RWPE2 (cell line): Measurements from ENCODE around the gene JUND.

ENCODE experiments used
- ATAC-seq: fragments of 200-7000 bp; cut with Tn5 transposase; 3 replicates; pipeline ENCODE4 v1.9.1; 2021; ENCODE audit warnings: low read depth
- DNase-seq: peaks from one replicate; pipeline ENCODE4 v3.0.0-alpha.2; 2020; ENCODE audit warnings: low spot score
- H3K27ac ChIP-seq: fragments of 450-650 bp; 2 replicates; pipeline ENCODE4 v1.5.1; 2017; ENCODE audit warnings: mild to moderate bottlenecking; ENCODE audit not compliant: poor library complexity, severe bottlenecking
- H3K27me3 ChIP-seq: fragments of 250-450 bp; sonication (Bioruptor Pico); 2 replicates; pipeline ENCODE4 v1.5.1; 2021; ENCODE audit warnings: mild to moderate bottlenecking, moderate library complexity; ENCODE audit not compliant: insufficient read depth, poor library complexity, severe bottlenecking
- H3K36me3 ChIP-seq: fragments of 250-450 bp; sonication (Bioruptor Pico); 2 replicates; pipeline ENCODE4 v1.5.1; 2020; ENCODE audit warnings: low read depth, mild to moderate bottlenecking, moderate library complexity
- H3K4me1 ChIP-seq: fragments of 250-450 bp; sonication (Bioruptor Pico); 2 replicates; pipeline ENCODE4 v1.5.1; 2021; ENCODE audit warnings: mild to moderate bottlenecking, moderate library complexity; ENCODE audit not compliant: insufficient read depth, poor library complexity, severe bottlenecking
- H3K4me3 ChIP-seq: fragments of 250-450 bp; sonication (Bioruptor Pico); 2 replicates; pipeline ENCODE4 v1.5.1; 2021; ENCODE audit warnings: mild to moderate bottlenecking, moderate library complexity; ENCODE audit not compliant: severe bottlenecking
- H3K9me3 ChIP-seq: fragments of 250-450 bp; sonication (Bioruptor Pico); 2 replicates; pipeline ENCODE4 v1.5.1; 2021; ENCODE audit warnings: mild to moderate bottlenecking, moderate library complexity; ENCODE audit not compliant: severe bottlenecking
- CTCF ChIP-seq: fragments of 450-650 bp; IDR thresholded peaks from one replicate; pipeline ENCODE4 v1.5.1; 2017; ENCODE audit warnings: mild to moderate bottlenecking, moderate library complexity; ENCODE audit not compliant: poor library complexity, severe bottlenecking

The JUND gene

GRCh38 chr19:18257503-18258470 lies 23.6 kb downstream of the JUND start:
- H3K4me3 ChIP-seq: no peak overlapping the region
- H3K36me3 ChIP-seq: no peaks in the 10 kb centered on the region
- no peaks in the 10 kb centered on the region for H3K9me3 ChIP-seq
- ATAC-seq (no peak), DNase-seq (no peak)
- TF ChIP-seq CTCF: no peak
- no peaks in the 10 kb centered on the region for H3K27me3 ChIP-seq
- H3K4me1 ChIP-seq: no peaks in the 10 kb centered on the region
- no peak overlapping the region for H3K27ac ChIP-seq

- H3K9me3 ChIP-seq: no peaks in the 10 kb centered on the region
- no peak for DNase-seq
- H3K27me3 ChIP-seq: no peaks in the 10 kb centered on the region
- no peak for TF ChIP-seq CTCF
- H3K36me3 ChIP-seq: no peaks in the 10 kb centered on the region
- no peak overlapping the region for H3K27ac ChIP-seq
- no peaks in the 10 kb centered on the region for H3K4me1 ChIP-seq
- H3K4me3 ChIP-seq: no peak overlapping the region
- ATAC-seq: no peak
These were observed 26.6 kb downstream of the JUND start for GRCh38 chr19:18254546-18255503.

- TF ChIP-seq CTCF: no peak
- no peak overlapping the region for H3K27ac ChIP-seq
- peak; percentile 67 for ATAC-seq
- DNase-seq: no peak
- no peaks in the 10 kb centered on the region for H3K27me3 ChIP-seq
- no peak overlapping the region for H3K4me3 ChIP-seq
- H3K36me3 ChIP-seq: no peaks in the 10 kb centered on the region
- no peaks in the 10 kb centered on the region for H3K4me1 ChIP-seq
- no peaks in the 10 kb centered on the region for H3K9me3 ChIP-seq
These were observed 27.7 kb downstream of the JUND start for GRCh38 chr19:18253716-18254115.

- Histone ChIP-seq H3K4me3 (no peak overlapping the region), H3K36me3 (no peaks in the 10 kb centered on the region), H3K27me3 (no peaks in the 10 kb centered on the region), H3K27ac (no peak overlapping the region), H3K4me1 (no peaks in the 10 kb centered on the region), H3K9me3 (no peaks in the 10 kb centered on the region)
- ATAC-seq (no peak), DNase-seq (no peak)
- no peak for TF ChIP-seq CTCF
These were observed 28.3 kb downstream of the JUND start for GRCh38 chr19:18253130-18253529.
